Bronchial epithelial cell (primary cell): ENCODE results near the gene FBXL7. TPM values are rescaled to one million over a fixed set of nuclear protein-coding genes. Genes with fewer than 3 reads are reported as not detected.

Source experiments
- DNase-seq: peaks from one replicate; pipeline ENCODE4 v3.0.0-alpha.2; 2010; ENCODE audit warnings: low read depth
- FAIRE-seq: peaks from 2 replicates; lab custom pipeline; 2011; peaks lifted over from hg19 to GRCh38; lab: Jason Lieb, UNC
- H3K27me3 ChIP-seq: 2 replicates; pipeline ENCODE4 v1.5.1; 2011; ENCODE audit warnings: low read length; ENCODE audit not compliant: control insufficient read depth, insufficient read depth
- H3K36me3 ChIP-seq: 2 replicates; pipeline ENCODE4 v1.5.1; 2011; ENCODE audit warnings: low read length; ENCODE audit not compliant: control insufficient read depth, insufficient read depth
- H3K4me3 ChIP-seq: 2 replicates; pipeline ENCODE4 v1.5.1; 2011; ENCODE audit warnings: mild to moderate bottlenecking, low read depth, low read length, control low read depth
- total RNA-seq: library from RNA; depleted of rRNA; stranded (reverse); fragments of >200 nt; gene quantifications from 2 replicates; pipeline ENCODE4 v1.2.1, GENCODE V29; 2014
- TF ChIP-seq, protein P1 (sequence below): IDR thresholded peaks from 2 replicates; pipeline ENCODE4 v1.5.1; 2011; ENCODE audit warnings: mild to moderate bottlenecking, moderate library complexity, low read length, control low read depth, inconsistent platforms; ENCODE audit not compliant: insufficient read depth, severe bottlenecking

The FBXL7 gene
- total RNA-seq, 1 donor from 2014 or later = 0.26 TPM

DNA sequence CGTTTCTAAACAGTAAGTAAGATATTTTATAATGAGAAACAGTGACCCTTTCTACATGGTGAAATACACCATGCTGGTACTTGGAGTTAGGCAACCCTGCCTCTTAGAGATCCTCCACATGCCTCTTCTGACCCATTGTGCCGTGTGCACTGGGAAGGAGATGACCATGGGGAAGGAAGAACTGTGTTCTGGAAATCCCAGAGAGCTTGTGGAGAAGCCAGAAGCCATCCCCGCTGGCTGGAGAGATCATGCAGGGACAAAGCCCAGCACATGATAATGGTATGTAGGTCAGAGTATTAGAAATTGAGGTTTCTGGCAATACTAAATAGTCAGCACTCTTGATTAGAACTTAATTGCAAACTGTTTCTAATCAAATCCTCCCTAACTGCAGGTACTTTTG is 307.3 kb downstream of the FBXL7 start:
- Histone ChIP-seq H3K27me3 (no peaks in the 10 kb centered on the region), H3K36me3 (no peaks in the 10 kb centered on the region), H3K4me3 (no peak overlapping the region)
- no peak for DNase-seq
- FAIRE-seq = no peak
- TF ChIP-seq, protein P1, sequence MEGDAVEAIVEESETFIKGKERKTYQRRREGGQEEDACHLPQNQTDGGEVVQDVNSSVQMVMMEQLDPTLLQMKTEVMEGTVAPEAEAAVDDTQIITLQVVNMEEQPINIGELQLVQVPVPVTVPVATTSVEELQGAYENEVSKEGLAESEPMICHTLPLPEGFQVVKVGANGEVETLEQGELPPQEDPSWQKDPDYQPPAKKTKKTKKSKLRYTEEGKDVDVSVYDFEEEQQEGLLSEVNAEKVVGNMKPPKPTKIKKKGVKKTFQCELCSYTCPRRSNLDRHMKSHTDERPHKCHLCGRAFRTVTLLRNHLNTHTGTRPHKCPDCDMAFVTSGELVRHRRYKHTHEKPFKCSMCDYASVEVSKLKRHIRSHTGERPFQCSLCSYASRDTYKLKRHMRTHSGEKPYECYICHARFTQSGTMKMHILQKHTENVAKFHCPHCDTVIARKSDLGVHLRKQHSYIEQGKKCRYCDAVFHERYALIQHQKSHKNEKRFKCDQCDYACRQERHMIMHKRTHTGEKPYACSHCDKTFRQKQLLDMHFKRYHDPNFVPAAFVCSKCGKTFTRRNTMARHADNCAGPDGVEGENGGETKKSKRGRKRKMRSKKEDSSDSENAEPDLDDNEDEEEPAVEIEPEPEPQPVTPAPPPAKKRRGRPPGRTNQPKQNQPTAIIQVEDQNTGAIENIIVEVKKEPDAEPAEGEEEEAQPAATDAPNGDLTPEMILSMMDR = no peak

- no peaks in the 10 kb centered on the region for H3K27me3 ChIP-seq
- DNase-seq (peak; percentile 55), FAIRE-seq (no peak)
- TF ChIP-seq, protein P1 = peak; percentile 45
- H3K4me3 ChIP-seq = no peak overlapping the region
- H3K36me3 ChIP-seq = no peaks in the 10 kb centered on the region
Observed at GRCh38 chr5:15807871-15808270, 307.9 kb downstream of the FBXL7 start.

- TF ChIP-seq, protein P1 = no peak
- Histone ChIP-seq H3K36me3 (no peaks in the 10 kb centered on the region), H3K27me3 (no peaks in the 10 kb centered on the region), H3K4me3 (no peak overlapping the region)
- FAIRE-seq (no peak), DNase-seq (no peak)
Observed at GRCh38 chr5:15808577-15808976, 308.6 kb downstream of the FBXL7 start.

DNA sequence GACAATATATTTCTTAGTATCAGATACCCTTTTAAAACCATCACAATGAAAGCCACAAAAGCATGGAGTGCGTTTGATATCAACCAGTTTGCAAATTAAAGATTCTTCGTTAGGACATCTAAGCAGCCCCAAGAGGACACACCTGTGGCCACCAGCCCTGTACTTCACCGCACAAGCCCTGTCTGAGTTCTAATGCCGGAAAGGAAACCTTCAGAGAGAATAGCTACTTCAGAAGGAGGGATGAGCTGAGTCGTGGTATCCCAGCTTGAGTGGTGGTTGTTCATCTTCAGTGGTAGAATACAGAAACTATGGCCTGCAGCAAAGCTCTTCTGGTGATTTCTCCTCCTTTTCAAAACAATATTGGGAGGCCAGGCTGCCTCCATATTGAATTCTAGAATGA is 319.6 kb downstream of the FBXL7 start:
- H3K27me3 ChIP-seq = no peaks in the 10 kb centered on the region
- FAIRE-seq (no peak), DNase-seq (no peak)
- no peaks in the 10 kb centered on the region for H3K36me3 ChIP-seq
- TF ChIP-seq, protein P1 = no peak
- no peak overlapping the region for H3K4me3 ChIP-seq

DNA sequence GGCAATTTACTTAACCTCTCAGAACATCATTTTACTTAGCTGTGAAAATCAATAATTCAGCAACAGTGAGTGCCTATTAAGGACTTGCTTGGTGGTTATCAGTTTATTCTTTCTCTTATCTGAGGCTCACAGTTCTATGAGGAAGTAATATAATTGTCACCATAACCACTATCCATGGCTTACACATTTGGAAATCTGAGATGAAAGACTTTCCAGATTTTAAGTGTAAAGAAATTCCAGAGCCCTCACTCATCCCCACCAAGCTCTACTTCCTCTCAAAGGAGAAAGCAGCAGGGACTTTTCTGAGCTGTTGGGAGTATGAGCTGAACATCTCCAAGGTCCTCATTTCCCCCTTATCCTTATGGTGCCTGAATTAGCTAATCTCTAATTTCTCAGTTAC is 321.5 kb downstream of the FBXL7 start:
- DNase-seq = peak; percentile 35
- no peak for FAIRE-seq
- H3K27me3 ChIP-seq = no peaks in the 10 kb centered on the region
- no peak overlapping the region for H3K4me3 ChIP-seq
- H3K36me3 ChIP-seq = no peaks in the 10 kb centered on the region
- TF ChIP-seq, protein P1 = no peak

DNA sequence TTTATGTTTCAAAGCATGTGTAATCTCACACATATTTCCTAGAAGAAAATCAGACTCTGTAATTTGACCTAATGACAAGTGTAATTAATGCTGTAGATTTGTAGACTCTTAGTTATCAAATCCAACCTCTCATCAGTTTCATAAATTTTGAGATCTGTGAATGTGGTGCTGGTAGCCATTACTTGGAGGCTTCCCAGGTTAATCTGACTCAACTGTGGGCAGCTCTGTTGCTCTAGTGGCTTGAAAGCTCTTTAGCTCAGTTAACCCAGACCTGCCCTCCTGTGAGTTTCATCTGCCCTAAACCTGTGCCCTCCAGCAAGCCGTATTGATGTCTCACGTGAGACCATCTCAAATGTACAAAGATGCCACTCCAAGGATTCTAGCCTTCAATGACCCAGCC is 323.4 kb downstream of the FBXL7 start:
- no peak for FAIRE-seq
- no peak for DNase-seq
- Histone ChIP-seq H3K36me3 (no peaks in the 10 kb centered on the region), H3K27me3 (no peaks in the 10 kb centered on the region), H3K4me3 (no peak overlapping the region)
- TF ChIP-seq, protein P1 = no peak
